HL-60 (cell line): ENCODE results near the gene IGF1.

ENCODE experiments used
- DNase-seq, 2 experiments: peaks; one replicate each; pipeline ENCODE4 v3.0.0-alpha.2; 2010 to 2020; ENCODE audit warnings: low read depth in 1 of 2, low spot score in 1 of 2
- H3K27ac ChIP-seq: fragments of 250-450 bp; sonication (Bioruptor Pico); replicated peaks from 2 replicates; pipeline ENCODE4 v1.5.1; 2020; ENCODE audit warnings: mild to moderate bottlenecking, moderate library complexity
- H3K27me3 ChIP-seq: fragments of 250-450 bp; sonication (Bioruptor Pico); 2 replicates; pipeline ENCODE4 v1.5.1; 2021; ENCODE audit warnings: mild to moderate bottlenecking, moderate library complexity; ENCODE audit not compliant: insufficient read depth, poor library complexity, severe bottlenecking
- H3K4me3 ChIP-seq: replicated peaks from 2 replicates; pipeline ENCODE4 v1.5.1; 2011; ENCODE audit warnings: mild to moderate bottlenecking, control low read depth, low read length; ENCODE audit not compliant: insufficient read depth
- GABPA ChIP-seq: IDR thresholded peaks from 2 replicates; pipeline ENCODE4 v1.6.1; 2012; ENCODE audit warnings: low read depth
- POLR2AphosphoS5 ChIP-seq: IDR thresholded peaks from 2 replicates; pipeline ENCODE4 v1.6.1; 2012; ENCODE audit warnings: low read depth
- SPI1 ChIP-seq: IDR thresholded peaks from 2 replicates; pipeline ENCODE4 v1.6.1; 2012; ENCODE audit warnings: low read depth, mild to moderate bottlenecking, borderline replicate concordance
- TF ChIP-seq, protein P1 (sequence below): IDR thresholded peaks from 2 replicates; pipeline ENCODE4 v1.6.1; 2012; ENCODE audit warnings: low read depth; ENCODE audit not compliant: insufficient replicate concordance
- TF ChIP-seq, protein P2 (sequence below): IDR thresholded peaks from one replicate; pipeline ENCODE4 v1.5.1; 2011; ENCODE audit warnings: low read length, control low read depth, inconsistent platforms; ENCODE audit not compliant: insufficient read depth

Gene IGF1

DNA sequence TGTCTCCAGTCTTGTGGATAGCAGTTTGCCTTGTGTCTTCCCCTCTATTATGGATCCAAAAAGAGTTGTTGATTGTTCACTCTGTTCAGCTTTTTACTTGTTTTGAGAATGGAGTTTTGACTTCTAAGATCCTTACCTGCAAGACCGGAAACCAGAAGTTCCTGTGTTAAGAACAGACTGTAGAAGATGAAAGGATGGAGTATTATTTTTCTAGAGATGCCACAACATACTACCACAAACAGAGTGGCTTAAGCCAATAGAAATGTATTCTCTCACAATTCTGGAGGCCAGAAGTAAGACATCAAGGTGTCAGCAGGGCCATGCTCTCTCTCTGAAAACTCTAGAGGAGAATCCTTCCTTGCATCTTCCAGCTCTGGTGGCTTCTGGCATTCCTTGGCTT is 95.0 kb downstream of the IGF1 start:
- TF ChIP-seq, protein P1, sequence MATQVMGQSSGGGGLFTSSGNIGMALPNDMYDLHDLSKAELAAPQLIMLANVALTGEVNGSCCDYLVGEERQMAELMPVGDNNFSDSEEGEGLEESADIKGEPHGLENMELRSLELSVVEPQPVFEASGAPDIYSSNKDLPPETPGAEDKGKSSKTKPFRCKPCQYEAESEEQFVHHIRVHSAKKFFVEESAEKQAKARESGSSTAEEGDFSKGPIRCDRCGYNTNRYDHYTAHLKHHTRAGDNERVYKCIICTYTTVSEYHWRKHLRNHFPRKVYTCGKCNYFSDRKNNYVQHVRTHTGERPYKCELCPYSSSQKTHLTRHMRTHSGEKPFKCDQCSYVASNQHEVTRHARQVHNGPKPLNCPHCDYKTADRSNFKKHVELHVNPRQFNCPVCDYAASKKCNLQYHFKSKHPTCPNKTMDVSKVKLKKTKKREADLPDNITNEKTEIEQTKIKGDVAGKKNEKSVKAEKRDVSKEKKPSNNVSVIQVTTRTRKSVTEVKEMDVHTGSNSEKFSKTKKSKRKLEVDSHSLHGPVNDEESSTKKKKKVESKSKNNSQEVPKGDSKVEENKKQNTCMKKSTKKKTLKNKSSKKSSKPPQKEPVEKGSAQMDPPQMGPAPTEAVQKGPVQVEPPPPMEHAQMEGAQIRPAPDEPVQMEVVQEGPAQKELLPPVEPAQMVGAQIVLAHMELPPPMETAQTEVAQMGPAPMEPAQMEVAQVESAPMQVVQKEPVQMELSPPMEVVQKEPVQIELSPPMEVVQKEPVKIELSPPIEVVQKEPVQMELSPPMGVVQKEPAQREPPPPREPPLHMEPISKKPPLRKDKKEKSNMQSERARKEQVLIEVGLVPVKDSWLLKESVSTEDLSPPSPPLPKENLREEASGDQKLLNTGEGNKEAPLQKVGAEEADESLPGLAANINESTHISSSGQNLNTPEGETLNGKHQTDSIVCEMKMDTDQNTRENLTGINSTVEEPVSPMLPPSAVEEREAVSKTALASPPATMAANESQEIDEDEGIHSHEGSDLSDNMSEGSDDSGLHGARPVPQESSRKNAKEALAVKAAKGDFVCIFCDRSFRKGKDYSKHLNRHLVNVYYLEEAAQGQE: no peak
- no peak for TF ChIP-seq SPI1
- TF ChIP-seq GABPA: no peak
- TF ChIP-seq, protein P2, sequence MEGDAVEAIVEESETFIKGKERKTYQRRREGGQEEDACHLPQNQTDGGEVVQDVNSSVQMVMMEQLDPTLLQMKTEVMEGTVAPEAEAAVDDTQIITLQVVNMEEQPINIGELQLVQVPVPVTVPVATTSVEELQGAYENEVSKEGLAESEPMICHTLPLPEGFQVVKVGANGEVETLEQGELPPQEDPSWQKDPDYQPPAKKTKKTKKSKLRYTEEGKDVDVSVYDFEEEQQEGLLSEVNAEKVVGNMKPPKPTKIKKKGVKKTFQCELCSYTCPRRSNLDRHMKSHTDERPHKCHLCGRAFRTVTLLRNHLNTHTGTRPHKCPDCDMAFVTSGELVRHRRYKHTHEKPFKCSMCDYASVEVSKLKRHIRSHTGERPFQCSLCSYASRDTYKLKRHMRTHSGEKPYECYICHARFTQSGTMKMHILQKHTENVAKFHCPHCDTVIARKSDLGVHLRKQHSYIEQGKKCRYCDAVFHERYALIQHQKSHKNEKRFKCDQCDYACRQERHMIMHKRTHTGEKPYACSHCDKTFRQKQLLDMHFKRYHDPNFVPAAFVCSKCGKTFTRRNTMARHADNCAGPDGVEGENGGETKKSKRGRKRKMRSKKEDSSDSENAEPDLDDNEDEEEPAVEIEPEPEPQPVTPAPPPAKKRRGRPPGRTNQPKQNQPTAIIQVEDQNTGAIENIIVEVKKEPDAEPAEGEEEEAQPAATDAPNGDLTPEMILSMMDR: no peak
- TF ChIP-seq POLR2AphosphoS5: no peak
- DNase-seq: no peak
- Histone ChIP-seq H3K4me3 (no peak overlapping the region), H3K27ac (no peak overlapping the region), H3K27me3 (peaks cover 2% of the 10 kb centered on the region)

DNA sequence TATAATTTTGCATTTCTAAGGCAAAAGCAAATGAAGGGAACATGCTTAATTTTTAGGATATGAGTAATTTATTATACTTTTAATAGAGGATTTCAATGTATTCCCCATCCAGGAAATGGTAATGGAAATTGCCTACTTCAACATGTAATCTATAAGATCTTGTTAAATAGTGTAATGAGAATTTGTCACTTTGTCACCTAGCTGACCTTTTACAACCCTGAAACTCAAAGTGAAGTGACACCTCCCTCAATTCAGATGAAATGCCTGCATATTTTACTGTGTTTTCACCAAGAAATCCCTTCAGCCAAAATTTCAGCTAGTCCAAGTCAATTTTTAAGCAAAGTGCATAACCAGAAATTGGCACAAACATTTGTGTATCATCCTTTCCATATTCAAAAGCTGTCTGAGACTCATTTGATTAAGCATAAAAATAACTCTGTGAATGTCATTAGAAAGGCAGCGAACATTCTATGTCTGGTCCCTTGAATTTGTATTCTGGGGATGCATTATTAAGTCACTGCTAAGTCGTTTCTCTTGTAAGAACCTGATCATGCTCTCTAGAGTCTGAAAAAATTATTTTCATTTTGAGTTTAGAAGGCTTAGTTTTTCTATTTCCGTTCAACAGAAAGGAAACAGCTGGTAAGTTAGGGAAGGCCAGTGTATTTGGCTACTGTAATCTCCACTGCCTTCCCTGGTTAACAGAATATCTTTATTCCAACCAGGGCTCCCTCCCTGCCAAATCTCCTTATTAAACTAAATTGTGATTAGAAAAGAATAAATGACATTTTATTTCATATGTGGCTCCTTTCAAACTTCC is 100.8 kb downstream of the IGF1 start:
- no peak for TF ChIP-seq POLR2AphosphoS5
- TF ChIP-seq, protein P1: no peak
- TF ChIP-seq, protein P2: no peak
- TF ChIP-seq GABPA: no peak
- no peak overlapping the region for H3K27ac ChIP-seq
- H3K4me3 ChIP-seq: no peak overlapping the region
- H3K27me3 ChIP-seq: no peaks in the 10 kb centered on the region
- no peak for DNase-seq

DNA sequence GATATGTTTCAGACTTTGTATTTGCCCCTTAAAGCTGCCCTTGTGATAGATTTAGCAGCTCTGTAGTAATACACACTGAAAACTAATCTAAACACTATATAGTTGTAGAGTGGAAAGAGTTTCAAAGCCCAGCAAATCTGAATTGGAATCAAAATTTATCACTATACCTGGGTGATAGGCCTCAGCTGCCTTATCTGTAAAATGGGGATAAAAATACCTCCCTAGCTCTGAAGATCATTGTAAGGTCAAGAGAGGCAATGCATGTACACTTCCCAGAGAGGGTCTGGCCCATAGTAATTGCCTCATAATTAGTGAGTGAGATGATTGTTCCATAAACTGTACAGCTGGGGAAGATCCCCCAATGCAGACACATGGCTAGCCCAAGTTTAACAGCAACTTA is 103.6 kb downstream of the IGF1 start:
- DNase-seq: no peak
- no peak overlapping the region for H3K27ac ChIP-seq
- H3K4me3 ChIP-seq: no peak overlapping the region
- TF ChIP-seq POLR2AphosphoS5 (no peak), SPI1 (no peak), GABPA (no peak)
- TF ChIP-seq, protein P1: no peak
- TF ChIP-seq, protein P2: no peak
- no peaks in the 10 kb centered on the region for H3K27me3 ChIP-seq
